Caco-2 (cell line): Measurements from ENCODE around the gene STAG1. TPM values are rescaled to one million over a fixed set of nuclear protein-coding genes. Genes with fewer than 3 reads are reported as not detected.
A peak's percentile ranks its signal among the peaks of the same experiment; 100 is the strongest.
"Not testable (repeated sequence)": the region's sequence is repeated elsewhere in the genome, so short reads cannot be mapped to it uniquely, and the experiment has no call there.

Source experiments
- BruUV-seq: library from RNA; stranded (reverse); fragments of 400-500 nt; replicated peaks from 2 replicates; lab custom pipeline; 2021; lab: Mats Ljungman, UMichigan
- CTCF ChIA-PET: fragments of 300-600 bp; sonication (Branson Sonifier 250); formaldehyde crosslinking; loops from one replicate; lab custom pipeline; 2022; ENCODE audit warnings: antibody characterized with exemption; lab: Charles Lee
- POLR2A ChIA-PET: fragments of 300-600 bp; sonication (Branson Sonifier 250); formaldehyde crosslinking; loops from one replicate; lab custom pipeline; 2022; ENCODE audit warnings: antibody characterized with exemption; lab: Charles Lee
- DNase-seq, 2 experiments: peaks; one replicate each; pipeline versions ENCODE4 v3.0.0 to v3.0.0-alpha.2; 2020 to 2022
- H3K27me3 ChIP-seq: replicated peaks from 2 replicates; pipeline ENCODE4 v1.6.0; 2011; ENCODE audit warnings: low read length; ENCODE audit not compliant: control insufficient read depth, insufficient read depth
- H3K36me3 ChIP-seq: 2 replicates; pipeline ENCODE4 v1.5.1; 2011; ENCODE audit warnings: low read length; ENCODE audit not compliant: control insufficient read depth, insufficient read depth
- H3K4me1 ChIP-seq: fragments of 250-450 bp; sonication (Bioruptor Pico); 2 replicates; pipeline ENCODE4 v1.5.1; 2020; ENCODE audit warnings: mild to moderate bottlenecking
- H3K4me3 ChIP-seq: 2 replicates; pipeline ENCODE4 v1.5.1; 2011; ENCODE audit warnings: low read depth, mild to moderate bottlenecking, control low read depth, low read length
- H3K9me3 ChIP-seq: fragments of 250-450 bp; sonication (Bioruptor Pico); 2 replicates; pipeline ENCODE4 v1.5.1; 2020; ENCODE audit warnings: mild to moderate bottlenecking, moderate library complexity
- H3K27ac Mint-ChIP-seq: one replicate; pipeline ENCODE4 v1.8.0; 2022; ENCODE audit warnings: mixed read lengths; ENCODE audit not compliant: unreplicated experiment
- H3K27me3 Mint-ChIP-seq: one replicate; pipeline ENCODE4 v1.8.0; 2022; ENCODE audit warnings: mixed read lengths; ENCODE audit not compliant: insufficient read depth, unreplicated experiment
- H3K36me3 Mint-ChIP-seq: one replicate; pipeline ENCODE4 v1.8.0; 2022; ENCODE audit warnings: mild to moderate bottlenecking, mixed read lengths; ENCODE audit not compliant: insufficient read depth, unreplicated experiment
- H3K4me1 Mint-ChIP-seq: one replicate; pipeline ENCODE4 v1.8.0; 2022; ENCODE audit warnings: low read depth, mixed read lengths; ENCODE audit not compliant: unreplicated experiment
- H3K4me3 Mint-ChIP-seq: one replicate; pipeline ENCODE4 v1.8.0; 2022; ENCODE audit warnings: mild to moderate bottlenecking, moderate library complexity, mixed read lengths; ENCODE audit not compliant: unreplicated experiment
- H3K9me3 Mint-ChIP-seq: one replicate; pipeline ENCODE4 v1.8.0; 2022; ENCODE audit warnings: mixed read lengths; ENCODE audit not compliant: unreplicated experiment
- CTCF ChIP-seq, 2 experiments: fragments of 200-600 bp in 1 of 2; IDR thresholded peaks; 1 replicate in 1 of 2; 2 replicates in 1 of 2; pipeline versions ENCODE4 v1.5.1 to v1.8.0; 2011 to 2022; ENCODE audit warnings: antibody characterized with exemption in 1 of 2, control low read depth in 1 of 2, inconsistent platforms in 1 of 2, low read depth in 1 of 2, low read length in 1 of 2, mild to moderate bottlenecking in 1 of 2, moderate library complexity in 1 of 2; ENCODE audit not compliant: insufficient read depth in 1 of 2, severe bottlenecking in 1 of 2, unreplicated experiment in 1 of 2
- intact Hi-C: fragments of 100-400 bp; cut with micrococcal nuclease; formaldehyde crosslinking; loops from one replicate; pipeline ENCODE4 v1.10.0; 2022; ENCODE audit not compliant: unreplicated experiment
- total RNA-seq: library from RNA; stranded (reverse); gene quantifications from 2 replicates; pipeline ENCODE4 v1.2.3, GENCODE V29; 2022

The STAG1 gene
- total RNA-seq, 1 experiment from 2014 or later: 37.5 TPM

DNA sequence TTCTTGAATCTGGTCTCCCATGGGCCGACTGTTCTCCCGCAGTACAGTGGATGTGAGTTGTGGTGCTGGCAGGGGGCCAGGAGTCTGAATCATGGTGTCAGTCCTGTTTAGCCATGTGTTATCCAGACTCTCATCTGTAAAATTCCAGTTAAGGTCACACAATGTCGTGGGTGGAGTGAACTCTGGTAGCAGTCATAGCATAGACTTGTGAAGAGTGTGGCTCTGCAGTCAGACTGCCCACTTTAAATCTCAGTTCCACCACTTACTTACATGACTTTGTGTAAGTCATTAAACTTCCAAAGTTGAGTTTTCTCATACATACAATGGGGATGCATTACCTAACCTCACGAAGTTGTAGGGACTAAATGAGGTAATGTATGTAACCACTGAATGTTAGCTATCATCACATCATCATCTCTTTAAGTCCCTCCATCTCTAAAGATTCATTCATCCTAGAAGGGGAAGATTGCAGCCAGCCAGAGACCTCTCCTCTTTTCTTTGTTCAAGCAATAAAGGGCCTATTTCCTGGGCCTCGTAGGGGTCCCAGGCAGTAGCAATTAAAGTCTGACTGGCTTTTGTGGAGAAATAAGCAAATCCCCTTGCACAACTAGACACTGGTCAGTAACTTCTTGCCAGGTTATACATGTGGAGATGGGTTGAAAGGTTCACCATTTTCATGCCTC, 408.2 kb downstream of the STAG1 start:
- no peaks in the 10 kb centered on the region for H3K4me1 Mint-ChIP-seq
- H3K27ac Mint-ChIP-seq: no peak overlapping the region
- POLR2A ChIA-PET: interaction anchor here (0.6 kb wide), 1 partner anchor 408 kb away, joined by 3 read pairs; the partner anchor contains the start of gene STAG1
- Histone ChIP-seq H3K27me3 (no peaks in the 10 kb centered on the region), H3K36me3 (peaks cover 2% of the 10 kb centered on the region; the same call in 1 of the 2 replicates), H3K4me1 (peaks cover 9% of the 10 kb centered on the region), H3K4me3 (no peak overlapping the region), H3K9me3 (no peaks in the 10 kb centered on the region)
- H3K27me3 Mint-ChIP-seq: no peaks in the 10 kb centered on the region
- DNase-seq: peak; percentile 20 to 41
- intact Hi-C loops: loop anchor here (5.0 to 10.0 kb wide), 2 partner anchors 149 to 267 kb away; partner anchors contain the start of gene MSL2
- CTCF ChIA-PET: no interaction called here
- H3K9me3 Mint-ChIP-seq: no peaks in the 10 kb centered on the region
- peaks cover 29% of the 10 kb centered on the region for H3K36me3 Mint-ChIP-seq
- H3K4me3 Mint-ChIP-seq: no peak overlapping the region
- no peak for TF ChIP-seq CTCF (IDR thresholded peaks at IDR 0.05; ENCODE audit: insufficient read depth in 1 of 2, low read depth in 1 of 2, low read length in 1 of 2, severe bottlenecking in 1 of 2, unreplicated experiment in 1 of 2)
- no TSS peak for BruUV-seq

DNA sequence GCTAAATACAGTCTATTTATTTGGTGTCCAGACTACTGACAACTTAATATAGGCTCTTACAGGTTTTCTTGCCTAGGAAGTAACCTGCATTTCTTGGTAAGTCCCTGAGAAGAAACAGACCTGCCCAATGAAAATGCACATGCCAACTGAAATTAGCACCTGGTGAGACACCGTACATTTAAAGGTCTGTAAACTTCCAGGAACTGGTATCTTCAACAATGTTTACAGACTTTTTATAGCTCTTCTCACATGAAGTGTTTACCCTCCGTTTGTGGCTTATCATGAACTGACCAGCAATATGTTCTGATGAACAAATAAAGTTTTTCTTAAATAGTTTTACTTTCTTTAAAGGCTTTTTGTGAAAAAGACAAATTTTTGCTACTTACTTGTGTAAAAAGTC, 408.7 kb downstream of the STAG1 start:
- no TSS peak for BruUV-seq
- H3K4me1 Mint-ChIP-seq: no peaks in the 10 kb centered on the region
- H3K36me3 Mint-ChIP-seq: peaks cover 35% of the 10 kb centered on the region
- peaks cover 2% of the 10 kb centered on the region; the same call in 1 of the 2 replicates for H3K36me3 ChIP-seq
- no peak for DNase-seq
- no peaks in the 10 kb centered on the region for H3K27me3 ChIP-seq
- H3K9me3 ChIP-seq: no peaks in the 10 kb centered on the region
- no peak overlapping the region for H3K4me3 Mint-ChIP-seq
- peaks cover 9% of the 10 kb centered on the region for H3K4me1 ChIP-seq
- no peak overlapping the region for H3K27ac Mint-ChIP-seq
- intact Hi-C loops: loop anchor here (5.0 to 10.0 kb wide), 2 partner anchors 149 to 266 kb away; partner anchors contain the start of gene MSL2
- no peak overlapping the region for H3K4me3 ChIP-seq
- ChIA-PET CTCF (no interaction called here), POLR2A (interaction anchor here (0.6 kb wide), 1 partner anchor 409 kb away, joined by 3 read pairs; the partner anchor contains the start of gene STAG1)
- TF ChIP-seq CTCF (IDR thresholded peaks at IDR 0.05; ENCODE audit: insufficient read depth in 1 of 2, low read depth in 1 of 2, low read length in 1 of 2, severe bottlenecking in 1 of 2, unreplicated experiment in 1 of 2): no peak
- H3K27me3 Mint-ChIP-seq: no peaks in the 10 kb centered on the region
- H3K9me3 Mint-ChIP-seq: no peaks in the 10 kb centered on the region

DNA sequence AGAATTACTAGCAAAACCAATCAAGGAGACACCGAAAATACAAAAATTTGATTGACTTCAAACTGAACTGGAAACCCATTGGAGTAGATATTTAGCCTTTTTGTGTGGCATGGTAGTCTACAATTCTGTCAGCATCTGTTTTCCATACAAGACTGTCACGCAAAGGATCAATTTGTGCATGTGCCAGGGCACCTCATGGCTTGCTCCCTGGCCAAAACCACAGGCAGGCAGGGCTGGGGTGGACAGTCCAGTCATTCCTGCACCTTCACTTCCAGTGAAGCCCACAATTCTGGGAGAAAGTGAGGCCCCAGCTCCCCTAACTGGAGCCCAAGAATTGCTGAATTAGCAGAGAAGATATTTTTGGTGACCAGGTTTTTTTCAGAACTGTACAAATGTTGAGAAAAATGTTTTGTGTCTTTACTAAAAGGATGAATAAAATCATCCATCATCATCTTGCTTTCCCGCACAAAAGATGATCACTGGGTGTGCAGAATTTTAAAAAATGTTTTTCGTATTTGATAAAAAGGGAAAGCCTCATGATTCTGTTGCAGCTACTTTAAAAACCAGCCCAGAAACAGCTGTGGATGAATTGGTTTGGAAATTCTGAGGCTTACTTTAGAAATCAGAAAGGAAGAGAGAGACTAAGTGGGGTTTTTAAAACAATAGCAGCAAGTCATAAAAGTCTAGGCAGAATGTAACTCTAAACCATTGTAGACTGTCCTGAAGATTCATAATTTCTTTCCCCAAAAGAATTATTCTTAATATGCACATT, 415.7 kb downstream of the STAG1 start:
- no TSS peak for BruUV-seq

DNA sequence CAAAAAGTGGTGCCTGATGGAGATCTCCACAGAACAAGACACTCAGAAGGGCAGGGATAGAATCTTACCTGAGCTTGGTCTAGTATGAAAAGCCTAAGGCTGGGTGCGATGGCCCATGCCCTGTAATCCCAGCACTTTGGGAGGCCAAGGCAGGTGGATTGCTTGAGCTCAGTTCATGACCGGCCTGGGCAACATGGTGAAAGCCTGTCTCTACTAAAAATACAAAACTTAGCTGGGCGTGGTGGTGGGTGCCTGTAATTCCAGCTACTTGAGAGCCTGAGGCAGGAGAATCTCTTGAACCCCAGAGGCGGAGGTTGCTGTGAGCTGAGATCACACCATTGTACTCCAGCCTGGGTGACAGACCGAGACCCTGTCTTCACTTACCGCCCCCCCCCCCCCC, 417.5 kb downstream of the STAG1 start:
- H3K36me3 ChIP-seq, H3K27me3 ChIP-seq, H3K27me3 Mint-ChIP-seq, H3K4me3 Mint-ChIP-seq, H3K4me1 Mint-ChIP-seq, H3K9me3 ChIP-seq, BruUV-seq, CTCF ChIA-PET, H3K4me3 ChIP-seq, DNase-seq, H3K27ac Mint-ChIP-seq, H3K4me1 ChIP-seq, intact Hi-C loops, H3K9me3 Mint-ChIP-seq: not testable (repeated sequence)
- H3K36me3 Mint-ChIP-seq: peaks cover 54% of the 10 kb centered on the region
- POLR2A ChIA-PET: interaction anchor here (0.5 kb wide), 1 partner anchor 81 kb away, joined by 4 read pairs; no protein-coding TSS in a partner anchor

More for the DNA sequence above, 415.7 kb downstream of the STAG1 start:
- H3K36me3 ChIP-seq: peaks cover 2% of the 10 kb centered on the region; the same call in 1 of the 2 replicates
- H3K4me1 Mint-ChIP-seq: no peaks in the 10 kb centered on the region
- no peaks in the 10 kb centered on the region for H3K27me3 Mint-ChIP-seq
- H3K36me3 Mint-ChIP-seq: peaks cover 63% of the 10 kb centered on the region
- no peak overlapping the region for H3K4me3 ChIP-seq
- no peak overlapping the region for H3K27ac Mint-ChIP-seq
- DNase-seq: no peak
- intact Hi-C loops: no loop called here
- CTCF ChIA-PET: no interaction called here
- H3K9me3 Mint-ChIP-seq: no peaks in the 10 kb centered on the region
- no peaks in the 10 kb centered on the region for H3K9me3 ChIP-seq
- no peaks in the 10 kb centered on the region for H3K27me3 ChIP-seq
- POLR2A ChIA-PET: no interaction called here
- TF ChIP-seq CTCF (IDR thresholded peaks at IDR 0.05; ENCODE audit: insufficient read depth in 1 of 2, low read depth in 1 of 2, low read length in 1 of 2, severe bottlenecking in 1 of 2, unreplicated experiment in 1 of 2): no peak
- H3K4me1 ChIP-seq: no peaks in the 10 kb centered on the region
- H3K4me3 Mint-ChIP-seq: no peak overlapping the region
